Measurements from ENCODE around the gene SLC26A6. TPM values are rescaled to one million over a fixed set of nuclear protein-coding genes. Genes with fewer than 3 reads are reported as not detected.

SLC26A6 gene
- total RNA-seq, 6 donors from 2014 or later, result 10.5 to 66.0 (median 20.4) TPM

GRCh38 chr3:48628277-48629017, 6.8 kb downstream of the SLC26A6 start:
- Histone ChIP-seq H3K9me3 (no peaks in the 10 kb centered on the region), H3K27ac (no peak overlapping the region), H3K4me1 (peaks cover 0 to under 1% (median 0%) of the 10 kb centered on the region in 4 donors), H3K36me3 (peaks cover 5 to 82% (median 54%) of the 10 kb centered on the region in 4 donors), H3K4me3 (no peak overlapping the region), H3K27me3 (no peaks in the 10 kb centered on the region)
- ATAC-seq (ENCODE audit: low FRiP score in 2 of 2) (no peak), DNase-seq (no peak)
- TF ChIP-seq POLR2A (IDR thresholded peaks at IDR 0.05), result no peak
- no peak for TF ChIP-seq EP300 (IDR thresholded peaks at IDR 0.05)
- TF ChIP-seq POLR2AphosphoS5 (IDR thresholded peaks at IDR 0.05), result no peak
- TF ChIP-seq CTCF (IDR thresholded peaks at IDR 0.05), result no peak
- 84 to 88% methylated on average over 13 of the region's 13 CpGs for WGBS, 2 donors

GRCh38 chr3:48625600-48625999, 9.7 kb downstream of the SLC26A6 start:
- Histone ChIP-seq H3K36me3 (peaks cover 5 to 60% (median 42%) of the 10 kb centered on the region in 4 donors), H3K4me3 (no peak overlapping the region), H3K9me3 (no peaks in the 10 kb centered on the region), H3K27me3 (no peaks in the 10 kb centered on the region), H3K27ac (no peak overlapping the region), H3K4me1 (no peaks in the 10 kb centered on the region)
- ATAC-seq (ENCODE audit: low FRiP score in 2 of 2), result no peak
- 91 to 94% methylated on average over 5 to 6 of the region's 6 CpGs for WGBS, 2 donors
- DNase-seq, result no peak
- no peak for TF ChIP-seq POLR2A (IDR thresholded peaks at IDR 0.05)
- TF ChIP-seq EP300 (IDR thresholded peaks at IDR 0.05), result no peak
- no peak for TF ChIP-seq POLR2AphosphoS5 (IDR thresholded peaks at IDR 0.05)
- no peak for TF ChIP-seq CTCF (IDR thresholded peaks at IDR 0.05)

GRCh38 chr3:48624767-48625166, 10.5 kb downstream of the SLC26A6 start:
- H3K27me3 ChIP-seq, result no peaks in the 10 kb centered on the region
- H3K4me1 ChIP-seq, result no peaks in the 10 kb centered on the region
- no peak overlapping the region for H3K27ac ChIP-seq
- H3K9me3 ChIP-seq, result no peaks in the 10 kb centered on the region
- TF ChIP-seq CTCF (IDR thresholded peaks at IDR 0.05), result no peak
- no peak for TF ChIP-seq EP300 (IDR thresholded peaks at IDR 0.05)
- no peak for TF ChIP-seq POLR2AphosphoS5 (IDR thresholded peaks at IDR 0.05)
- TF ChIP-seq POLR2A (IDR thresholded peaks at IDR 0.05), result no peak
- WGBS, 2 donors, result 96% methylated on average over 9 to 10 of the region's 10 CpGs
- no peak overlapping the region for H3K4me3 ChIP-seq
- no peak for ATAC-seq (ENCODE audit: low FRiP score in 2 of 2)
- peaks cover 5 to 51% (median 36%) of the 10 kb centered on the region in 4 donors for H3K36me3 ChIP-seq
- no peak for DNase-seq

GRCh38 chr3:48623851-48624547, 11.3 kb downstream of the SLC26A6 start:
- DNase-seq (no peak), ATAC-seq (ENCODE audit: low FRiP score in 2 of 2) (no peak)
- Histone ChIP-seq H3K27ac (no peak overlapping the region), H3K4me3 (no peak overlapping the region), H3K27me3 (no peaks in the 10 kb centered on the region), H3K4me1 (no peaks in the 10 kb centered on the region), H3K9me3 (no peaks in the 10 kb centered on the region), H3K36me3 (peaks cover 5 to 45% (median 30%) of the 10 kb centered on the region in 4 donors)
- 72 to 79% methylated on average over 6 of the region's 6 CpGs for WGBS, 2 donors
- no peak for TF ChIP-seq POLR2AphosphoS5 (IDR thresholded peaks at IDR 0.05)
- TF ChIP-seq POLR2A (IDR thresholded peaks at IDR 0.05), result no peak
- no peak for TF ChIP-seq EP300 (IDR thresholded peaks at IDR 0.05)
- no peak for TF ChIP-seq CTCF (IDR thresholded peaks at IDR 0.05)

All from upper lobe of left lung (tissue), 6 donors.